Measurements from ENCODE around the gene CASP14. TPM values are rescaled to one million over a fixed set of nuclear protein-coding genes. Genes with fewer than 3 reads are reported as not detected.
"Not testable (repeated sequence)": the region's sequence is repeated elsewhere in the genome, so short reads cannot be mapped to it uniquely, and the experiment has no call there.

CASP14 gene
- total RNA-seq, 2 donors from 2014 or later, result not detected

DNA sequence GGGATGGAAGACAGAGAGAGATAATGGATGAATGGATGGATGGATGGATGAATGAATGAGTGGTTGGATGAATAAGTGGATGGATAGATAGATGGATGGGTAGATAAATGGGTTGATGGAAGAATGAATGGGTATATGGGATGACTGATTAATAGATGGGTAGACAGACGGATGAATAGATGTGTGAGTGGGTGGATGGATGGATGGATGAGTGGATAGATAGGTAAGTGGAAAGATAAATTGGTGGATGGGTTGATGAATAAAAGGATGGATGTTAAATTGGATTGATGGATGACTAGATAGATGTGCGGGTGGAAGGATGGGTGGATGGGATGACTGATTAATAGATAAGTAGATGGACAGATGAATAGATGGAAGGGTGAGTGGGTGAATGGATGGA lies 1.4 kb downstream of the CASP14 start:
- no peak for DNase-seq
- 58 to 78% methylated on average over 2 of the region's 2 CpGs for WGBS, 2 donors
- no peaks in the 10 kb centered on the region for H3K4me1 ChIP-seq
- no peaks in the 10 kb centered on the region for H3K36me3 ChIP-seq (replicated peaks in 1 of 2; ENCODE audit: insufficient read depth in 1 of 2, low read depth in 2 of 2)
- intact Hi-C loops (cut with DNase I), result no loop called here
- no peak overlapping the region for H3K27ac ChIP-seq
- TF ChIP-seq, protein P1, sequence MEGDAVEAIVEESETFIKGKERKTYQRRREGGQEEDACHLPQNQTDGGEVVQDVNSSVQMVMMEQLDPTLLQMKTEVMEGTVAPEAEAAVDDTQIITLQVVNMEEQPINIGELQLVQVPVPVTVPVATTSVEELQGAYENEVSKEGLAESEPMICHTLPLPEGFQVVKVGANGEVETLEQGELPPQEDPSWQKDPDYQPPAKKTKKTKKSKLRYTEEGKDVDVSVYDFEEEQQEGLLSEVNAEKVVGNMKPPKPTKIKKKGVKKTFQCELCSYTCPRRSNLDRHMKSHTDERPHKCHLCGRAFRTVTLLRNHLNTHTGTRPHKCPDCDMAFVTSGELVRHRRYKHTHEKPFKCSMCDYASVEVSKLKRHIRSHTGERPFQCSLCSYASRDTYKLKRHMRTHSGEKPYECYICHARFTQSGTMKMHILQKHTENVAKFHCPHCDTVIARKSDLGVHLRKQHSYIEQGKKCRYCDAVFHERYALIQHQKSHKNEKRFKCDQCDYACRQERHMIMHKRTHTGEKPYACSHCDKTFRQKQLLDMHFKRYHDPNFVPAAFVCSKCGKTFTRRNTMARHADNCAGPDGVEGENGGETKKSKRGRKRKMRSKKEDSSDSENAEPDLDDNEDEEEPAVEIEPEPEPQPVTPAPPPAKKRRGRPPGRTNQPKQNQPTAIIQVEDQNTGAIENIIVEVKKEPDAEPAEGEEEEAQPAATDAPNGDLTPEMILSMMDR (IDR thresholded peaks at IDR 0.05), result no peak
- TF ChIP-seq POLR2A (IDR thresholded peaks at IDR 0.05), result no peak
- H3K4me3 ChIP-seq, result no peak overlapping the region
- H3K27me3 ChIP-seq, result no peaks in the 10 kb centered on the region
- no peaks in the 10 kb centered on the region for H3K9me3 ChIP-seq
- no peak for ATAC-seq

DNA sequence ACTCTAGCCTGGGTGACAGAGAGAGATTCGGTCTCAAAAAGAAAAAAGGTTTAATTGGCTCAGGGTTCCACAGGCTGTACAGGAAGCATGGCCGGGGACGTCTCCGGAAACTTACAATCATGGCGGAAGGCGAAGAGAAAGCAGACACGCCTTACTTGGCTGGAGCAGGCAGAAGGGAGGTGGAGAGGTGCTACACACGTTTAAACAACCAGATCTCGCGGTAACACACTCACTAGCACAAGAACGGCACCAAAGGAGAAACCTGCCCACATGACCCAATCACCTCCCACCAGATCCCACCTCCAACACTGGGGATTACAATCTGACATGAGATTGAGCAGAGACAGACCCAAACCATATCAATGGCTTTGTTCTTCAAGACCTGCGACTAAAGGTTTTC lies 12.8 kb downstream of the CASP14 start:
- TF ChIP-seq, protein P1 (IDR thresholded peaks at IDR 0.05), result no peak
- TF ChIP-seq POLR2A (IDR thresholded peaks at IDR 0.05), result no peak
- Histone ChIP-seq H3K4me3 (no peak overlapping the region), H3K9me3 (no peaks in the 10 kb centered on the region), H3K27me3 (no peaks in the 10 kb centered on the region), H3K27ac (no peak overlapping the region), H3K4me1 (no peaks in the 10 kb centered on the region), H3K36me3 (replicated peaks in 1 of 2; ENCODE audit: insufficient read depth in 1 of 2, low read depth in 2 of 2) (no peaks in the 10 kb centered on the region)
- 73 to 75% methylated on average over 12 of the region's 12 CpGs for WGBS, 2 donors
- intact Hi-C loops (cut with DNase I), result no loop called here
- DNase-seq (no peak), ATAC-seq (no peak)

DNA sequence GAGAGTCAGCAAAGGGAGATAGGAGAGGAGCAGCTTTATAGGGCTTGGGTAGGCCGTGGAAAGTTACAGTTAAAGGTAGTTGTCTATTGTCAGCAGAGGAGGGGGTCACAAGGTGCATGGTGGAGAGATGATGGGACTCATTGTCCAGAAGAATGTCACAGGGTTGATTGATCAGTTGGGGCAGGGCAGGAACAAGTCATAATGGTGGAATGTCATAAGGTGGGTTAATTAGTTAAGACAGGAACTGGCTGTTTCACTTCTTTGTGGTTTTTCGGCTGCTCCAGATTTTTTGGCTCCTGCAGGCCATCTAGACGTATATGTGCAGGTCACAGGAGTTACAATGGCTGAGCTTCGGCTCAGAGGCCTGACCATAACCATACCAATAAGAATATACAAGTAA lies 21.1 kb downstream of the CASP14 start:
- H3K27ac ChIP-seq; H3K36me3 ChIP-seq (replicated peaks in 1 of 2; ENCODE audit: insufficient read depth in 1 of 2, low read depth in 2 of 2); intact Hi-C loops (cut with DNase I); H3K4me1 ChIP-seq; DNase-seq; H3K27me3 ChIP-seq; H3K9me3 ChIP-seq; H3K4me3 ChIP-seq; ATAC-seq: not testable (repeated sequence)
- 58 to 83% methylated on average over 4 of the region's 4 CpGs for WGBS, 2 donors

DNA sequence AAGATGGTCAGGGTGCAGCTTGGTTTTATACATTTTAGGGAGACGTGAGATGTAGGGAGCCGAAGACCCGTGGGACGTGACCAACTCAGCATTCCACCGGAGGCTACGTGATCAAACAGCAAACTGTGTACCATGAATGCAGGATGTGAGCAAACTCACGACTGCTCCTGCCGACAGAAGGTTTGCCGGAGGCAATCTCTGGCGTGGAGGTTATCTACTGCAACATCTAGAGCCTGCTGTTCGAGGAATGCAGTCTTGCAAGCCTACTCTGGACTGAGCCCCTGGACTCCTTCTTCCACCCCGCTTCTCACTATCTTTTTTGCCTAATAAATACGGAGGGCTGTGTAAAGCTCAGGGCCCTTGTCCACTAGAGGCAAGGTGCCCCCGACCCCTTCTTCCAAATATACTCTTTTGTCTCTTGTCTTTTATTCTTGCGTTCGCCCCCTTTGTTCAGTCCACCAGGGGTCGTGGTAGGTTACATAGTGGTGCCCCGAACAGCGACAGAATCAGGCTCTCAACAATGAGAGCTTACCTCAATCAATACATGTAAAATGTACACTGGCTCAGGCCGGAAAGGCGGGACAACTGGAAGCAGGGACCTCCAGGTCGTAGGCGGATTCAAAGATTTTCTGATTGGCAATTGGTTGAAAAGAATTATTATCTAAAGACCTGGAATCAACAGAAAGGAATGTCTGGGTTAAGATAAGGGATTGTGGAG lies 23.8 kb downstream of the CASP14 start:
- WGBS, 2 donors, result 58 to 59% methylated on average over 21 to 22 of the region's 23 CpGs
- Histone ChIP-seq H3K9me3 (no peaks in the 10 kb centered on the region), H3K27me3 (no peaks in the 10 kb centered on the region), H3K27ac (no peak overlapping the region), H3K4me1 (no peaks in the 10 kb centered on the region), H3K36me3 (replicated peaks in 1 of 2; ENCODE audit: insufficient read depth in 1 of 2, low read depth in 2 of 2) (no peaks in the 10 kb centered on the region), H3K4me3 (no peak overlapping the region)
- no peak for DNase-seq
- TF ChIP-seq, protein P1 (IDR thresholded peaks at IDR 0.05), result no peak
- no peak for TF ChIP-seq POLR2A (IDR thresholded peaks at IDR 0.05)
- intact Hi-C loops (cut with DNase I), result no loop called here
- no peak for ATAC-seq

DNA sequence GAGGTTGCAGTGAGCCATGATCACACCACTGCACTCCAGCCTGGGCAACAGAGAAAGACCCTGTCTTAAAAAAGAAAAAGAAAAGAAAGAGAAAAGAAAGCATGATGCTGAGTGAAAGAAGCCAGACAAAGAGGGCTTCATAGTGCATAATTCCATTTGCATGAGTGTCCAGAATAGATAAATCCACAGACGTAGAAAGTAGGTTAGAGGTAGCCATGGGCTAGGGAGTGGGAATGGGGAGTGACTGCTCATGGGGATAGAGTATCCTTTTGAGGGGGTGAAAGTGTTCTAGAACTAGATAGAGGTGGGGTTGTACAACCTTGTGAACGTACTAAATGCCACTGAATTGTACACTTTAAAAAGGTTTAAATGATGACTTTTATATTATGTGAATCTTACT lies 25.1 kb downstream of the CASP14 start:
- Histone ChIP-seq H3K27me3 (no peaks in the 10 kb centered on the region), H3K27ac (no peak overlapping the region), H3K36me3 (replicated peaks in 1 of 2; ENCODE audit: insufficient read depth in 1 of 2, low read depth in 2 of 2) (no peaks in the 10 kb centered on the region), H3K9me3 (no peaks in the 10 kb centered on the region), H3K4me1 (no peaks in the 10 kb centered on the region), H3K4me3 (no peak overlapping the region)
- intact Hi-C loops (cut with DNase I), result no loop called here
- TF ChIP-seq POLR2A (IDR thresholded peaks at IDR 0.05), result no peak
- no peak for ATAC-seq
- DNase-seq, result no peak
- WGBS, 2 donors, result 66 to 85% methylated on average over 2 of the region's 2 CpGs

DNA sequence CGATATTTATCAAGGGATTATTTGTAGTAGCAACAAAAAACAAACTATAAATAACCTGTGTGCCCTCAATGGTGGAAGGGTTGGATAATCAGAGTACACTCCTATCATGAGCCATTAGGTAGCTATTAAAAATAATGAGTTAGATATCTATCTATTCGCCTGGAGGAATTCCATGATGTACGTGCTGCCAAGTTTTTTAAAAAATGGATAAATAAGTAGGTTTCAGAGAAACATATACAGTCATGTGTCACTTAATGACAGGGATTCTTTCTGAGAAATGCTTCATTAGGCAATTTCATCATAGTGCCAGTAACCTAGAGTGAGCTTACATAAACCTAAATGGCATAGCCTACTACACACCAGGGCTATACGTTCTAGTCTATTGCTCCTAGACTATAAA lies 26.5 kb downstream of the CASP14 start:
- intact Hi-C loops (cut with DNase I), result no loop called here
- Histone ChIP-seq H3K27me3 (no peaks in the 10 kb centered on the region), H3K27ac (no peak overlapping the region), H3K4me3 (no peak overlapping the region), H3K36me3 (replicated peaks in 1 of 2; ENCODE audit: insufficient read depth in 1 of 2, low read depth in 2 of 2) (no peaks in the 10 kb centered on the region), H3K4me1 (no peaks in the 10 kb centered on the region), H3K9me3 (no peaks in the 10 kb centered on the region)
- TF ChIP-seq POLR2A (IDR thresholded peaks at IDR 0.05), result no peak
- TF ChIP-seq, protein P1 (IDR thresholded peaks at IDR 0.05), result no peak
- DNase-seq, result no peak
- WGBS, 2 donors, result 69 to 81% methylated on average over 4 of the region's 4 CpGs
- ATAC-seq, result no peak

DNA sequence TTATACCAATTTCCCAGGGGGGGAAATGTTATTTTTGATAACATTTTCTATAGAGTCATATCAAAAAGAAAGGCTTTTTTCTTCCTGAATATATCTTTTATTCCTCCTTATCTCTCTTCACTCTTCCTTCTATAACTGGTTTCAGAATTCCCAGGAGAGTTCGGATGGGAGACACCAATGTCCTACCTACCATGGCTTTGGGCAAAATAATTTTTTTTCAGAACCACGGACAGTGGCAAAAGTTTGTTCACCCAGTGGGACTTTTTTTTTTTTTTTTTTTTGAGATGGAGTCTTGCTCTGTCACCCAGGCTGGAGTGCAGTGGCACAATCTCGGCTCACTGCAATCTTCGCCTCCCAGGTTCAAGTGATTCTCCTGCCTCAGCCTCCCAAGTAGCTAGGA lies 30.7 kb downstream of the CASP14 start:
- H3K4me1 ChIP-seq; ATAC-seq; H3K36me3 ChIP-seq (replicated peaks in 1 of 2; ENCODE audit: insufficient read depth in 1 of 2, low read depth in 2 of 2); DNase-seq; H3K4me3 ChIP-seq; H3K27ac ChIP-seq; H3K27me3 ChIP-seq; intact Hi-C loops (cut with DNase I); H3K9me3 ChIP-seq: not testable (repeated sequence)
- 63 to 67% methylated on average over 4 of the region's 4 CpGs for WGBS, 2 donors

Measured in body of pancreas (tissue), 4 donors.